Common myeloid progenitor, CD34-positive (primary cell): ENCODE results near the gene ZNF622. TPM values are rescaled to one million over a fixed set of nuclear protein-coding genes. Genes with fewer than 3 reads are reported as not detected.

Experiments
- CTCF ChIA-PET: fragments of 350-600 bp; sonication (Branson Sonifier 250); formaldehyde crosslinking; loops from one replicate; lab custom pipeline; 2021; ENCODE audit warnings: antibody characterized with exemption; lab: Charles Lee
- POLR2A ChIA-PET: fragments of 350-600 bp; sonication (Branson Sonifier 250); formaldehyde crosslinking; loops from one replicate; lab custom pipeline; 2021; ENCODE audit warnings: antibody characterized with exemption; lab: Charles Lee
- DNase-seq, 3 donors: peaks; one replicate each; pipeline versions ENCODE4 v3.0.0 to v3.0.0-alpha.2; 2013
- H3K27ac ChIP-seq, 2 experiments: 1 replicate in 1 of 2; 2 replicates in 1 of 2; pipeline ENCODE4 v1.7.0; 2013; ENCODE audit warnings: inconsistent platforms in 2 of 2, low read length in 2 of 2, mild to moderate bottlenecking in 2 of 2, low read depth in 1 of 2, moderate library complexity in 1 of 2; ENCODE audit not compliant: severe bottlenecking in 2 of 2, insufficient read depth in 1 of 2, poor library complexity in 1 of 2
- H3K27me3 ChIP-seq, 5 experiments: replicated peaks in 2 of 5; 1 replicate in 3 of 5; 2 replicates in 2 of 5; pipeline versions ENCODE4 v1.6.1 to v1.7.0; 2013; ENCODE audit warnings: low read length in 4 of 5, mild to moderate bottlenecking in 2 of 5, moderate library complexity in 2 of 5, inconsistent platforms in 1 of 5; ENCODE audit not compliant: insufficient read depth in 5 of 5, control insufficient read depth in 4 of 5
- H3K36me3 ChIP-seq, 4 experiments: 1 replicate in 2 of 4; 2 replicates in 2 of 4; pipeline versions ENCODE4 v1.6.1 to v1.7.0; 2013; ENCODE audit warnings: low read length in 3 of 4, control low read depth in 1 of 4, mild to moderate bottlenecking in 1 of 4; ENCODE audit not compliant: control insufficient read depth in 4 of 4, insufficient read depth in 4 of 4
- H3K4me1 ChIP-seq, 4 experiments: 1 replicate in 3 of 4; 2 replicates in 1 of 4; pipeline versions ENCODE4 v1.6.1 to v1.7.1; 2013; ENCODE audit warnings: low read length in 3 of 4, mild to moderate bottlenecking in 3 of 4, control low read depth in 1 of 4, inconsistent platforms in 1 of 4, moderate library complexity in 1 of 4; ENCODE audit not compliant: control insufficient read depth in 4 of 4, insufficient read depth in 4 of 4; ENCODE audit errors: control extremely low read depth in 1 of 4
- H3K4me3 ChIP-seq, 7 experiments: 1 replicate in 4 of 7; 2 replicates in 3 of 7; pipeline versions ENCODE4 v1.5.1 to v1.7.0; 2013; ENCODE audit warnings: mild to moderate bottlenecking in 7 of 7, low read length in 6 of 7, moderate library complexity in 6 of 7, inconsistent platforms in 2 of 7, low read depth in 2 of 7, control low read depth in 1 of 7; ENCODE audit not compliant: insufficient read depth in 4 of 7, control insufficient read depth in 1 of 7; ENCODE audit errors: extremely low read depth in 1 of 7
- H3K9me3 ChIP-seq, 5 experiments: 1 replicate in 4 of 5; 2 replicates in 1 of 5; pipeline versions ENCODE4 v1.6.1 to v1.7.1; 2013; ENCODE audit warnings: low read length in 4 of 5, mild to moderate bottlenecking in 2 of 5, inconsistent platforms in 1 of 5, low read depth in 1 of 5, moderate library complexity in 1 of 5; ENCODE audit not compliant: control insufficient read depth in 4 of 5, insufficient read depth in 2 of 5; ENCODE audit errors: control extremely low read depth in 1 of 5
- WGBS: methylation state at CpG from one replicate; pipeline ENCODE4 v1.1.5; 2013; ENCODE audit not compliant: insufficient coverage; 5-methylcytosine and 5-hydroxymethylcytosine counted together
- polyA plus RNA-seq: library from polyadenylated mRNA; unstranded; fragments of 120-200 nt; gene quantifications from one replicate; pipeline ENCODE4 v1.2.1, GENCODE V29; 2013

ZNF622 gene, protein sequence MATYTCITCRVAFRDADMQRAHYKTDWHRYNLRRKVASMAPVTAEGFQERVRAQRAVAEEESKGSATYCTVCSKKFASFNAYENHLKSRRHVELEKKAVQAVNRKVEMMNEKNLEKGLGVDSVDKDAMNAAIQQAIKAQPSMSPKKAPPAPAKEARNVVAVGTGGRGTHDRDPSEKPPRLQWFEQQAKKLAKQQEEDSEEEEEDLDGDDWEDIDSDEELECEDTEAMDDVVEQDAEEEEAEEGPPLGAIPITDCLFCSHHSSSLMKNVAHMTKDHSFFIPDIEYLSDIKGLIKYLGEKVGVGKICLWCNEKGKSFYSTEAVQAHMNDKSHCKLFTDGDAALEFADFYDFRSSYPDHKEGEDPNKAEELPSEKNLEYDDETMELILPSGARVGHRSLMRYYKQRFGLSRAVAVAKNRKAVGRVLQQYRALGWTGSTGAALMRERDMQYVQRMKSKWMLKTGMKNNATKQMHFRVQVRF
- 18.0 TPM for polyA plus RNA-seq

DNA sequence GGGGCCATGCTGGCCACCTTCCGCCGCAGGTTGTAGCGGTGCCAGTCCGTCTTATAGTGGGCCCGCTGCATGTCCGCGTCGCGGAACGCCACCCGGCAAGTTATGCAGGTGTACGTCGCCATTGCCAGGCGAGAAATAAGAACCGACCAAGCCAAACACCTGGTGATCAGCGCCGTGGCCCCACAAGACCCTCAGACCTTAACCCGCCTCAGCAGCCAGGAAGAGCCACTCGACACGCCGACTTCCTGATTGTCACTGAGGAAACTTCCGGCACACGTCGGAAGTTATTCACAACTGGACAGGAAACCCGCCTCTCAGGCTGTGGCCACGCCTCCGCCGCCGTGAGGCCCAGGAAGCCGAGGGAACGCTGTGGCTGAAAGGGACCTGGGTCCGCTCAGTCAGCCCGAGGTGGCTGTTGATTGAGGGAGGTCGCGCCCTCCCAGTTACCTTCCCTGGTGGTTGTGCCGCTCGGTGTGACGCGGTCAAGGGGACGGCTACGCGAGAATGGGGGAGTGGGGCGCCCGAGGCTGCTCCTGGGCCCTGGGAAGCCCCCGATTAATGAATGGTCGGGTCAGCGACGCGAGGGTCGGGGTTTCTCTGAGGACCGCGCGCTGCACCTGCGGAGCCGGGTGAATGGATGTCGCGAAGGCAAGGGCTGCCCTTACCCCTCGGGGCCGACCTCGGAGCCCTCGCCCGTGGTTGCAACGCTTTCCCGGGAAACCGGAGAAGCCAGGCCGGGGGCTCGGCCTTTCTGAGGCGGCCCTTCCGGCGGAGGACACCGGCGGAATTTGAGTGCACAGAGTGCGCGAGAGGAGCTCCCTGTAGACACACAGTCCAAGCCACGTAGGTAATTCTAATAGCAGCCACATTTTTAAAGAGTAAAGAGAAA is at the start of gene ZNF622:
ZNF622 (minus strand) TSS at position 257 of the 889 bp plus-strand sequence; CDS start at position 122, 135 bp downstream.
- peak; percentile 83 to 89 (median 84) for DNase-seq
- peaks cover 11 to 33% (median 19%) of the 10 kb centered on the region in 4 experiments for H3K36me3 ChIP-seq
- peaks cover 9 to 20% (median 17%) of the 10 kb centered on the region in 4 experiments for H3K4me1 ChIP-seq
- ChIA-PET CTCF (no interaction called here), POLR2A (no interaction called here)
- no peaks in the 10 kb centered on the region for H3K9me3 ChIP-seq
- H3K27ac ChIP-seq: peak within 1 kb of the TSS in 1 of 2 experiments; percentile 78
- WGBS: under 1% methylated on average over 64 of the region's 75 CpGs
- peak within 1 kb of the TSS; percentile 67 to 95 (median 92) for H3K4me3 ChIP-seq
- H3K27me3 ChIP-seq: no peaks in the 10 kb centered on the region

DNA sequence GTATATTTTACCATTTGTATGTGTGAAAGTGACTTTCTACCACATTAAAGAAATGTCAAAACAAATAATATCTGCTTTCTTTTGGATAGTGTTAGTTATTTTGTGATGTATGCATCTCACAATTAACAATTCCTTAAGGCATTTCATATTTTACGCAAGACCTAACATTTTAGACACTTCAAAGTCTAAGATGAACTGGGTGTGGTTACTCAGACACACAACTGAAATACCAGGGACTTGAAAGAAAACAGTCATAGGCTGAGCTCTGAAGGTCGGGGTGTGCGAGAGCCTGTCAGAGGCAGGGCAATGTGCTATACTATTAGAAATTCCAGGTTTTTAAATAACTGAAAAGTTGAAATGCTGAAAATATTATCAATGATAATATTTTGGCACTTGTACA is 44.5 kb upstream of the ZNF622 start:
- CTCF ChIA-PET: interaction anchor here (1.0 to 1.1 kb wide), 2 partner anchors 10 to 28 kb away, joined by 3 read pairs; no protein-coding TSS in a partner anchor
- Histone ChIP-seq H3K4me1 (no peaks in the 10 kb centered on the region), H3K9me3 (no peaks in the 10 kb centered on the region), H3K4me3 (no peak overlapping the region), H3K27ac (no peak overlapping the region), H3K36me3 (no peaks in the 10 kb centered on the region), H3K27me3 (no peaks in the 10 kb centered on the region)
- WGBS: 100% methylated on average over 2 of the region's 3 CpGs
- POLR2A ChIA-PET: no interaction called here
- no peak for DNase-seq

DNA sequence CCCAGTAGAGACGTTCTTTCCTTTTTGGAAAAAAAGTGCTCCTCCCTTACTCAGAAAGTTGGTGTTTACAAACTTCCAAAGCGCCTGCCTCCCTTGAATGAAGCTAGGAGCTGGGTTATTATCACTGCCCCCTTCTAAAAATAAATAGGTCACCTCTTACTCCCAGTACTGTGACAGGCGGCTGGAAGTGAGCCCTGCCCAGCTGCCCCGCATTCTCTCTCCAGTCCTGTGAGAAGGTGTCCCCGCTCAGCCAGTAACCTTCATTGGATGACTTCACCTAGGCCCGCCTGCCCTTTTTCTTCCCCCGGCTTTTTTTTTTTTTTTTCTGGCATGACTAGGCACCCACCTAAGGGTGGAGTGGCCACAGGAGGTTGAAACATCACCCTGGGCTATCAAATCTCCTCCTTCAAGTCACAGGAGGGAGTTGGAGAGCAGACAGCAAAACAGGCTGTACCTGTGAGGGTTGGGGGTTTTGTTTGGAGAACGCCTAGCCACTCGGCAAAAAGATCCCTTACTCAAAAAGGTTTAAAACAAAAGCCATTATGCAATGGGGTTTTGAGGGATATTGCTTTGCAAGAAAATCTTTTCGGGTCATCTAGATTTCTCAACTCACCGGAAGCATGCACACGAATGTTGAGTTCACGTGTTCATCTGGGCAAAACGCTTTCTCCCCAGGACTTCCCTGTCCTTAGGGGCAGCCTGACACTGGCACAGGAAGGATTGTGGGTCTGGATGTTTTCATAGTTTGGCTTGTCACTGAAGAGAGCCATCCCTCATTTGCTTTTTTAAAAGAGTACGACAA is 43.3 kb upstream of the ZNF622 start:
- ChIA-PET CTCF (interaction anchor here (0.6 kb wide), 1 partner anchor 25 kb away, joined by 3 read pairs; no protein-coding TSS in a partner anchor), POLR2A (no interaction called here)
- H3K27ac ChIP-seq: no peak overlapping the region
- H3K9me3 ChIP-seq: no peaks in the 10 kb centered on the region
- H3K4me3 ChIP-seq: no peak overlapping the region
- 94% methylated on average over 9 of the region's 15 CpGs for WGBS
- no peaks in the 10 kb centered on the region for H3K4me1 ChIP-seq
- no peaks in the 10 kb centered on the region for H3K27me3 ChIP-seq
- DNase-seq: no peak
- H3K36me3 ChIP-seq: no peaks in the 10 kb centered on the region

DNA sequence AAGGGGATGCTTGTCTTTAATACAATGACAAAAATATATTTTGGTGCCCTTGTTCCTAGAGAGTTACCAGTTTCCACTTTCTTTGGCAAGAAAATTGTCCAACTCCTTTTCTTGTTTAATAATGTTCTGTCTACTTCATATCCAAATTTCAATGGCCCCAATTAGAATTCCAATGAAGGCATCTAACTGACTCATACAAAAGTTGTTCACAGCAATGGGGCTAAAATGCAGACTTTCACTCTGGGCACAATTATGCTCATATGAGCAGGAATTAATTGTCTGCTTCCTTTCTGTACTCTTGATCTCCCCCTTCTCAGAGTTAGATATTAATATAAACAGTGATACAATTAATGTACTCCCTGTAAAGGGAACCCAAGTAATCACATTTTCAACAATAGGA is 42.1 kb upstream of the ZNF622 start:
- Histone ChIP-seq H3K36me3 (no peaks in the 10 kb centered on the region), H3K4me3 (no peak overlapping the region), H3K27me3 (no peaks in the 10 kb centered on the region), H3K4me1 (no peaks in the 10 kb centered on the region), H3K27ac (no peak overlapping the region), H3K9me3 (no peaks in the 10 kb centered on the region)
- ChIA-PET CTCF (no interaction called here), POLR2A (no interaction called here)
- DNase-seq: no peak

DNA sequence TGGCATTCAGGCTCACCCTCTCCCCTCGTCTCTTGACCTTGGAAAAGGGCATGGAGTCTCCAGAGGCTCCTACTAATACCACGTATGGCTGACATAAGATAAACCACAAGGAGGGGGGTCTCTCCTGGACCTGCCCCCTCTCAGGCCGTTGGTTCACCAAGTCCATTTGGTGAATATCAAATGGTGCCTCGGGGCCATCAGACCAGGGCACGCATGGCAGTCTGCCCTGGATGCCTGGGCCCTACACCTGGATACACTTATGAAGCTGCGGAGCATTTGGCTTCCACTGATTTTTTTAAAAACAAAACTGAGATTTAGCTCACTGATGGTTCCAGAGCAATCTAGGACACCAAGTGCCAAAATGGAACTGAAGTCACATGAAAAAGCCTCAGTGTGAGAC is 40.3 kb upstream of the ZNF622 start:
- no peak overlapping the region for H3K27ac ChIP-seq
- no peaks in the 10 kb centered on the region for H3K9me3 ChIP-seq
- H3K4me3 ChIP-seq: no peak overlapping the region
- ChIA-PET CTCF (interaction anchor here (1.5 kb wide), 1 partner anchor 16 kb away, joined by 3 read pairs; no protein-coding TSS in a partner anchor), POLR2A (interaction anchor here (0.6 kb wide), 1 partner anchor 14 kb away, joined by 3 read pairs; no protein-coding TSS in a partner anchor)
- WGBS: 98% methylated on average over 6 of the region's 6 CpGs
- no peak for DNase-seq
- no peaks in the 10 kb centered on the region for H3K4me1 ChIP-seq
- H3K36me3 ChIP-seq: no peaks in the 10 kb centered on the region
- H3K27me3 ChIP-seq: no peaks in the 10 kb centered on the region

DNA sequence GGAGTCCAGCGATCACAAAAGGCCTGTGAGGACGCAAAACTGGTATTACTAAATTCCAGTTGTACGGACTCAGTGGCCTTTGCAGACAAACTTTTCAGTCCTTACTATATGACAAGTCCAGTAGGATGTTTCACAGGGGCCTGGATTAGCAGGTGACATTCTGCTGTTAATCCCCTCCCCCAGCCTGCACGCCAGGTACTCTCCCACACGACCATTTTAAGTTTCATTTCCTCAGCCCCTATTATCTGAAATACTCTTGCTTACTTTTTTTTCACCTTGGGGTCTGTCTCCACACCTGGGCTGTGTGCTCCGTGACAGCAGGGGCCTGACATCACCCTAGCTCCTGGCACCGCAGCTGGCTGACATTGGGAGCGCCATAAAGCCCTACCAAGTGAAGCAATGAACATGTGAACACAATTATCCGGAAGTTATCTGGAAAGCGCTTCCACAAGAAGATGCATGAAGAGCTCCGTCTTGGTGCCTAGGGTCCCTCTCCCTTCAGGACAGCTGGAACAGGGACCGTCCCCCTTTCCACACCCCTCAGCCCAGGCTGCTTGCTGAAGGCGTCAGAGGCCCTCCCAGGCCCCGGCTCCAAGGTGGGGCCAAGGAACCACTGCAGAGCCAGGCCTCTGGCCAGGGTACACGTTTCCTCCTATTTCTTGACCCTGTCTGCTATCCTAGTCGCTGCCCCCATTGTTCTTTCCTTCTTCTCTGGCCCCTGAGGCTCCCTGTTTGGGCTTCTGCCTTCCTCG is 39.7 kb upstream of the ZNF622 start:
- H3K27ac ChIP-seq: no peak overlapping the region
- no peaks in the 10 kb centered on the region for H3K4me1 ChIP-seq
- 94% methylated on average over 17 of the region's 17 CpGs for WGBS
- DNase-seq: no peak
- H3K36me3 ChIP-seq: no peaks in the 10 kb centered on the region
- no peak overlapping the region for H3K4me3 ChIP-seq
- ChIA-PET CTCF (interaction anchor here (1.5 kb wide), 1 partner anchor 16 kb away, joined by 3 read pairs; no protein-coding TSS in a partner anchor), POLR2A (no interaction called here)
- H3K27me3 ChIP-seq: no peaks in the 10 kb centered on the region
- H3K9me3 ChIP-seq: no peaks in the 10 kb centered on the region
